Activated naive CD4-positive, alpha-beta T cell treated with anti-CD3 and anti-CD28 coated beads, Interleukin-2, amount 50 U/mL, for 72 hours (primary cell): ENCODE results near the gene RGS4. TPM values are rescaled to one million over a fixed set of nuclear protein-coding genes. Genes with fewer than 3 reads are reported as not detected.
"Not testable (repeated sequence)": the region's sequence is repeated elsewhere in the genome, so short reads cannot be mapped to it uniquely, and the experiment has no call there.

Experiments
- ATAC-seq, 2 donors: fragments of 150-1000 bp; cut with Tn5 transposase; 2 replicates each; pipeline ENCODE4 v1.10.0; 2021; ENCODE audit warnings: mild to moderate bottlenecking in 2 of 2, moderate library complexity in 2 of 2
- DNase-seq, 2 donors: peaks; one replicate each; pipeline ENCODE4 v3.0.0; 2021 to 2022; ENCODE audit warnings: low spot score in 2 of 2
- H3K27ac Mint-ChIP-seq, 2 donors: one replicate each; pipeline ENCODE4 v1.8.0; 2022; ENCODE audit warnings: mild to moderate bottlenecking in 2 of 2, mixed read lengths in 2 of 2
- H3K36me3 Mint-ChIP-seq, 2 donors: one replicate each; pipeline ENCODE4 v1.8.0; 2022; ENCODE audit warnings: mixed read lengths in 2 of 2
- H3K9me3 Mint-ChIP-seq, 2 donors: one replicate each; pipeline ENCODE4 v1.8.0; 2022; ENCODE audit warnings: mixed read lengths in 2 of 2
- total RNA-seq, 2 donors: library from RNA; stranded (reverse); gene quantifications; one replicate each; pipeline ENCODE4 v1.2.3, GENCODE V29; 2022

The RGS4 gene
- total RNA-seq, 2 donors from 2014 or later, result not detected

GRCh38 chr1:163085041-163085903 lies 16.1 kb downstream of the RGS4 start:
- ATAC-seq, result no peak
- DNase-seq, result no peak
- Mint-ChIP-seq H3K36me3 (no peaks in the 10 kb centered on the region), H3K9me3 (no peaks in the 10 kb centered on the region), H3K27ac (no peak overlapping the region)

GRCh38 chr1:163085904-163086268 lies 16.7 kb downstream of the RGS4 start:
- DNase-seq, result no peak
- H3K9me3 Mint-ChIP-seq, result no peaks in the 10 kb centered on the region

GRCh38 chr1:163089117-163089516 lies 20.0 kb downstream of the RGS4 start:
- H3K36me3 Mint-ChIP-seq, H3K9me3 Mint-ChIP-seq, ATAC-seq, H3K27ac Mint-ChIP-seq, DNase-seq: not testable (repeated sequence)

More at GRCh38 chr1:163085904-163086268, 16.7 kb downstream of the RGS4 start:
- ATAC-seq, result no peak
- Mint-ChIP-seq H3K27ac (no peak overlapping the region), H3K36me3 (no peaks in the 10 kb centered on the region)

GRCh38 chr1:163090321-163090945 lies 21.3 kb downstream of the RGS4 start:
- ATAC-seq, result no peak
- no peaks in the 10 kb centered on the region for H3K9me3 Mint-ChIP-seq
- no peaks in the 10 kb centered on the region for H3K36me3 Mint-ChIP-seq
- no peak for DNase-seq
- H3K27ac Mint-ChIP-seq, result no peak overlapping the region

- Mint-ChIP-seq H3K9me3 (no peaks in the 10 kb centered on the region), H3K36me3 (no peaks in the 10 kb centered on the region), H3K27ac (no peak overlapping the region)
- DNase-seq (no peak), ATAC-seq (no peak)
These were observed 24.0 kb downstream of the RGS4 start for GRCh38 chr1:163093169-163093568.

- DNase-seq, result no peak
- Mint-ChIP-seq H3K36me3 (no peaks in the 10 kb centered on the region), H3K27ac (no peak overlapping the region), H3K9me3 (no peaks in the 10 kb centered on the region)
- ATAC-seq, result no peak
These were observed 24.4 kb downstream of the RGS4 start for GRCh38 chr1:163093579-163093978.

- DNase-seq (no peak), ATAC-seq (no peak)
- Mint-ChIP-seq H3K9me3 (no peaks in the 10 kb centered on the region), H3K27ac (no peak overlapping the region), H3K36me3 (no peaks in the 10 kb centered on the region)
These were observed 25.0 kb downstream of the RGS4 start for GRCh38 chr1:163094182-163094581.

GRCh38 chr1:163094589-163094988 lies 25.4 kb downstream of the RGS4 start:
- no peak overlapping the region for H3K27ac Mint-ChIP-seq
- H3K9me3 Mint-ChIP-seq, result no peaks in the 10 kb centered on the region
- ATAC-seq (no peak), DNase-seq (no peak)
- H3K36me3 Mint-ChIP-seq, result no peaks in the 10 kb centered on the region

GRCh38 chr1:163095213-163095612 lies 26.1 kb downstream of the RGS4 start:
- ATAC-seq, result no peak
- no peak for DNase-seq
- Mint-ChIP-seq H3K9me3 (no peaks in the 10 kb centered on the region), H3K36me3 (no peaks in the 10 kb centered on the region), H3K27ac (no peak overlapping the region)

GRCh38 chr1:163102590-163102989 lies 33.4 kb downstream of the RGS4 start:
- no peak overlapping the region for H3K27ac Mint-ChIP-seq
- no peak for ATAC-seq
- H3K9me3 Mint-ChIP-seq, result no peaks in the 10 kb centered on the region
- H3K36me3 Mint-ChIP-seq, result no peaks in the 10 kb centered on the region
- no peak for DNase-seq

- Mint-ChIP-seq H3K27ac (no peak overlapping the region), H3K9me3 (no peaks in the 10 kb centered on the region), H3K36me3 (no peaks in the 10 kb centered on the region)
- ATAC-seq, result no peak
- no peak for DNase-seq
These were observed 35.4 kb downstream of the RGS4 start for GRCh38 chr1:163104385-163105099.

GRCh38 chr1:163106364-163106987 lies 37.3 kb downstream of the RGS4 start:
- DNase-seq (no peak), ATAC-seq (no peak)
- H3K36me3 Mint-ChIP-seq, result no peaks in the 10 kb centered on the region
- no peak overlapping the region for H3K27ac Mint-ChIP-seq
- peaks cover 4 to 5% of the 10 kb centered on the region in 2 donors for H3K9me3 Mint-ChIP-seq

GRCh38 chr1:163107655-163108054 lies 38.5 kb downstream of the RGS4 start:
- DNase-seq (no peak), ATAC-seq (no peak)
- no peak overlapping the region for H3K27ac Mint-ChIP-seq
- no peaks in the 10 kb centered on the region for H3K36me3 Mint-ChIP-seq
- peaks cover 4 to 5% of the 10 kb centered on the region in 2 donors for H3K9me3 Mint-ChIP-seq

- ATAC-seq, result no peak
- Mint-ChIP-seq H3K36me3 (no peaks in the 10 kb centered on the region), H3K9me3 (no peaks in the 10 kb centered on the region), H3K27ac (no peak overlapping the region)
- no peak for DNase-seq
These were observed 46.7 kb downstream of the RGS4 start for GRCh38 chr1:163115887-163116286.

GRCh38 chr1:163119707-163120106 lies 50.5 kb downstream of the RGS4 start:
- DNase-seq (no peak), ATAC-seq (no peak)
- Mint-ChIP-seq H3K27ac (no peak overlapping the region), H3K36me3 (no peaks in the 10 kb centered on the region), H3K9me3 (no peaks in the 10 kb centered on the region)

- no peaks in the 10 kb centered on the region for H3K9me3 Mint-ChIP-seq
- no peak for DNase-seq
- no peak for ATAC-seq
- H3K27ac Mint-ChIP-seq, result no peak overlapping the region
- H3K36me3 Mint-ChIP-seq, result no peaks in the 10 kb centered on the region
These were observed 51.2 kb downstream of the RGS4 start for GRCh38 chr1:163120372-163120771.

- no peak for ATAC-seq
- Mint-ChIP-seq H3K36me3 (no peaks in the 10 kb centered on the region), H3K27ac (no peak overlapping the region), H3K9me3 (no peaks in the 10 kb centered on the region)
- no peak for DNase-seq
These were observed 55.7 kb downstream of the RGS4 start for GRCh38 chr1:163124812-163125211.
